ENCODE measurements around the gene MLLT6.
"Not testable (repeated sequence)": the region's sequence is repeated elsewhere in the genome, so short reads cannot be mapped to it uniquely, and the experiment has no call there.

MLLT6 gene

DNA sequence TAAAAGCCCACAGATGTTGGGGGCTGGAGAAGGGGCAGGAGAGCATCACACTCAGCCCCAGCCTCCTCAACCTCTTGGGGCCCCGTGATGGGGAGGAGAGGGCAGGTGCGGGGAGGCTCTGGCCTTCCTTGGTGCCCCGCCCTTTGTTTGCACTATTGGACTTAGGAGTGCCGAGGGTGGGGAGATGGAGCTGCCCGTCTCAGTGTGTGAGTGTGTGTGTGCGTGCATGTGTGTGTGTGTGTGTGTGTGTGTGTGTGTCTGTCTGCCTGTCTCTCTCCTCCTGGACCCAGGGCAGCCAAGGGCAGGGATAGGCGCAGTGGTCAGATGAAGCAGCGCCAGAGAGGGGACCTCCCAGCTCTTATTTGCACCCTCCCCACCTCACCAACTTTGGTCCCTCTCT is 21.1 kb downstream of the MLLT6 start:
- not testable (repeated sequence) for DNase-seq (ENCODE audit: low spot score)

DNA sequence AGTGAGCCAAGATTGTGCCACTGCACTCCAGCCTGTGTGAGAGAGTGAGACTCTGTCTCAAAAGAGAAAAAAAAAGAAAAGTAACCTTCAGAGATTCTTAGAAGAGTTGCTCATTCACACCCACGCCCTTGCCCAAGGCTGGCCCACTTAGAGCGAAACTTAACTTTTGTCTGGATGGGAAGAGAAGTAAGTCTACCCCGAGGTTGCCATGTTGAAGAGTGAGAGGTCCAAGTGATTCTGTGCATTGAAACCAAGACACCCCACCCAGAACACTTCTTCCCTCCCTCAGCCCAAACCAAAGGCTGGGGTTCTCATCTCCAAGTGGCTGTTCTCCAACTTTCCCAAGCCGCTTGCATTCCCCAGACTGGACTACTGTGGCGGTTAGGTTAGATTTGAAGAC is 22.7 kb downstream of the MLLT6 start:
- DNase-seq (ENCODE audit: low spot score) = no peak

DNA sequence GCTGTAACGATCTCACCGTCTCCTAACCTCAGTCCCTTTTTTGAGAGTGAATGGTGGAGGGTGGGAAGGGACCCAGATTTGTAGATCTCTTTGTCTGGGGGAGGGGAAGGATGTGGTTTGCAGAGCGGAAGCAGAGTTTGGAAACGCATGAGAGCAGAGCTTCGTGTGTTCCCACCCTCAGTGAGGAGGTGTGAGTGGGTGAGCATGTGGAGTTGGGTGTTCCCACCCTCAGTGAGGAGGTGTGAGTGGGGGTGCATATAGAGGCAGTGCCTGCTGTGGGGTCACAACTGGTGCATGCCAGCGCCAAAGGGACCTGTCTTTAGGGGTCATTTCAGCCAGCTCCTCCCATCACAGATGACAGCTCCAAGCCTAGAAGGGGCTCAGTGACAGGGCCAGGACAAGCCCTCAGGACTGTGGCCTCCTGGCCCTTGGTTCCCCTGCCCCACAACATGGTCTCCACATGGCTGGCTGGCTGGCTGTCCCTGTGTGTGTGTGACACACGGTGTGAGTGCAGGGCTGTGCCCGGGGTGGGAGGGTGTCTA is 23.3 kb downstream of the MLLT6 start:
- DNase-seq (ENCODE audit: low spot score) = no peak

DNA sequence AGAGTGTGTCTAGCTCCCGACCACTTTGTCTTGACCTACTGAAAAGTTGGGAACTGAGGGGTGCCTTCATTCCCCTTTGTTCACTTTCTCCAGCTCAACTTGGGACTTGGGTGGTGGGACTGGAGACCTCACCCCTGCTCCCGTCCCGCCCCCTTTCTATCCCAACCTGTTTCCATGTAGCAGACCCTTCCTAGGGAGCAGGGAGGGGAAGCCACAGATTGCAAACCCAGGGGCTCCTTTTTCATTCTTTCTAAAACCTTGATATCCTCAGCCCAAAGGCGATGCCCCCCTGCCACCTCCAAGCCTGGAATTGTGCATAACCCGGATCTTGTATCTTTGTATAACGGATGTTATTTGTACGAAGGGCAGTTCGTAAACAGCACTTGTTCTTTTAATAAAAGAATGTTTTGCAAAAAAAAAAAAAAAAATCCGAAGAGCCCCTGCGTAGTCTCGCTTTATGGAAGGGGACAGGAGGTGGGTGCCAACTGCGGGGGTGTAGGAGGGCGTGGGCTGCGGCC is 24.4 kb downstream of the MLLT6 start:
- no peak for DNase-seq (ENCODE audit: low spot score)

DNA sequence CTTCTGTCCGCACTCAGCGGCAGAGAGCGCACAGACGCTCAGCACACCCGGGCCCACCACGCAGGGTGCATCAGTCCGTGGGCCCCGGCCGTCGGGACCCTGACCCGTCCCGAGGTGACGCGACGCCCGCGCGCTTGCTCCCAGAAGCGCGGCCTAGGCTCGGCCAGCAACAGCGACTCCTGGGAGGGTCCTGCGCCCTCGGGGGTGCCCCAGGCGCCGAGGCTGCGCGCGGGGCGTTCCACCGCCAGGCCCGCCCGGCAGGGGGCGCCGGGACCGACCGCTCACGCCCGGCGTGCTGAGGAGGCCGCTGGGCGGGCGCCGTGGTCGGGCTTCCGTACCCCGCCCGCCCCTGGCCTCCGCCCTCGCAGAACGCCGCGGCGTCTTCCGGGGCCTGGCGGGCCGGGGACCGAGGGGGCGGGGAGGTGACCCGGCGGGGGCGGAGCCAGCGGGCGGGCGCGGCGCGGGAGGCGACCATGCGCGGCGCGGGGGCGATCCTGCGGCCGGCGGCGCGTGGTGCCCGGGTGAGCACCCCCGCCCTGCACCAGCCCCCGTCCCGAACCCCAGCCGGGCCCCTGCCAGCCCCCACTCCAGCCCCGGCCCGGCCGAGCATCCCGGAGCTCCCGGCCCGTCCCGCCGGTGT is 24.9 kb downstream of the MLLT6 start, which contains the start of gene CISD3:
TSS of gene CISD3 (plus strand) at position 456 of the 640 bp plus-strand sequence. CDS start at position 474, 18 bp downstream.
- peak; percentile 95 for DNase-seq (ENCODE audit: low spot score)

DNA sequence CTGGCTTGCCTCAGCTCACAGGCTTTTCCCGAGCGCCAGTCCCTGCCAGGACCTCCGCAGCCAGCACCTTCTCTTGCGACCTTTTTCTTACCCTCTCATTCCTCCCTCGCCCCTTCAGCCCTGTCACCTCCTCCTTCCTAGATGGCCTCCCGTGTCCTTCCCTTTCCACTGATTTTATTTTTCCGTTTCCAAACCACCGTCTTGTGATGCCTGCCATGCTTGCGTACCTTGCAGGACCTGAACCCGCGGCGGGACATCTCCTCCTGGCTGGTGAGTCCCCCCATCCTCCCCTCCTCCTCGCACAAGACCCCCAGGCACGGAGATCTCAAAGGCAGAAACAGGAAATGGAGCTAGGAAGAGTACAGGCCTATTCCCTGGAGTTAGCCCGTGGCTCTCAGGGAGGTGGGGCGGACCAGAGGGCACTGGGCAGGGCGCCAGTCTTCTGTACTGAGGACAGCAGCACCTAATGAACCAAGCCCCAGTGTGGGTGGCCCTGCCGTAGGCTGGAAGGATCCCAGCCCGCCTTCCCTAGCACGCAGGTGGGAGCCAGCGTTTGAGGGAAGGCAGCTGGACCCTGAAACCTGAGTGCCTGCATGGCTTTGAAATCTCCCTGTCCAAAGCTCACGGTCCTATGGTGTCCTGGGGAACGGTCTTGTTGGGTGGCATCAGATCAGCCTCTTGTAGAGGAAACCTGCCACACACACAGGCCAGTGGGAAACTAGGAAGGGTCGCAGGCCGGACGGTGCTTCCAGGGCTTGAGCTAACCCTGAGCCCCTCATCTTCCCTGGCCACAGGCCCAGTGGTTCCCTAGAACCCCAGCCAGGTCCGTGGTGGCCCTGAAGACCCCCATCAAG is 25.7 kb downstream of the MLLT6 start:
- DNase-seq (ENCODE audit: low spot score) = peak; percentile 69

DNA sequence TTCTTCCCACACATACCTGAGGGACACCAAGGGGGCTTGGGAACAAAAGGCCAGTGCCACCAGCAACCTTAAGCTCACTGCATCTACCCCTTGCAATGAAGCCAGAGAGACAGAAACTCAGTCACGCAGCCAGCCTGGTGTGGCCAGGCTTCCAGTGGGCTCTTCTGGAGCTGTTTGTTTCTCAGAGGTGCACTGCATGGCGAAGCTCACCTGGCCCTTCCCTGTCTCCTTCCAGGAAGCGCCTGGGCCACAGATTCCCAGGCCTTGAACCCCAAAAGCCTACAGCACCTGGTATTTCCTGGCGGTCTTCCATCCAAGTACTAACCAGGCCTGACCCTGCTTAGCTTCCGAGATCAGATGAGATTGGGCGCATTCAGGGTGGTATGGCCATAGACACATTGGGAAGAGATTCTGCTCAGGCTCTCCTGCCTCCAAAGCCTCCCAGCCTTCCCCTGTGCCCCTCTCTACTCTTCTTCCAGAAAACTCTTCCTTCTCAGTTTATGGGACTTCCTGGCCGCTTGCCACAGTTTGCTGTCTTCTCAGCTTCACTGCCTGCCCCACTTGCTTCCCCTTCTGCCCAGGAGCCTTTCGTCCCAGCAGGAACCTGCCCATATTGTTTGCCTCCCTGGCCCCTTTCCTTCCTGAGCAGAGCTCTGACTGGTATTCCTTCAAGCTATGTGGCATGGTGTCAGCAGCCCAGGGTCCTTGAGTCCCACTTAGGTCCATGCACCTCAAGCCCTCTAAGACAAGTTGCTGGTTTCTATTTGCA is 26.6 kb downstream of the MLLT6 start:
- DNase-seq (ENCODE audit: low spot score) = no peak

DNA sequence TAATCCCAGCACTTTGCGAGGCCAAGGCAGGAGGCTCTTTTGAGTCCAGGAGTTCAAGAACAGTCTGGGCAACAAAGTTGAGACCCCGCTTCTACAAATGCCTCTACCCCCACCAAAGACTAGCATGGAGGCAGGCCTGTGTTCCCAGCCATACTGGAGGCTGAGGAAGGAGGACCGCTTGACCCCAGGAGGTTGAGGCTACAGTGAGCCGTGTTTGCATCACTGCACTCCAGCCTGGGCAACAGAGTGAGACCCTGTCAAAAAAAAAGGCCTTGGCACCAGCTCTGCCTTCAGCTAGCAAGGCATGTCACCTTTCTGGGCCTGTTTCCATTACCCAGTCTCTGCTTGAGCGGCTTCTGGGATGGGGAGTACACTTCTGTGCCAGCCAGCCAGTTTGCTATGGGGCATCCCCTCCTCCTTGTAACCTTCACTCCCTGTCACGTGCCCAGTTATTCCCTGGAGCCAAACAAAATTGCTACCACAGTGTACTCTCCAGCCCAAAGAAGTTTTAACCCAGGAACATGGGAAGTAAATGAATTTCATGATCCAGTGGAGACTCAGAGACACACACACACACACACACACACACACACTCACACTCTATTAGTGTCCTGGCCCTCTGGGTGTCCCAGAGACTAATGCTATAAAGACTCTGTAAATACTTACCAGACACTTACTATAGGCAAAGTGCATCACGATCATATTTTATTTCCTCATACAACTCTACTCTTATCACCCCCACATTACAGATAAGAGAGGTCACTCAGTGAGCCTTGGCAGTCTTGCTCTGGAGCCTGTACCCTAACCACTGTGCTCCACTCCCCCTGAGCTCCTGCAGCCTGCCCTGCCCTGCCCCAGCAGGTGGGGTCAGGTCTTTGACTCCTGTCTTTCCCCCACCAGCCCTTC is 27.6 kb downstream of the MLLT6 start:
- no peak for DNase-seq (ENCODE audit: low spot score)

DNA sequence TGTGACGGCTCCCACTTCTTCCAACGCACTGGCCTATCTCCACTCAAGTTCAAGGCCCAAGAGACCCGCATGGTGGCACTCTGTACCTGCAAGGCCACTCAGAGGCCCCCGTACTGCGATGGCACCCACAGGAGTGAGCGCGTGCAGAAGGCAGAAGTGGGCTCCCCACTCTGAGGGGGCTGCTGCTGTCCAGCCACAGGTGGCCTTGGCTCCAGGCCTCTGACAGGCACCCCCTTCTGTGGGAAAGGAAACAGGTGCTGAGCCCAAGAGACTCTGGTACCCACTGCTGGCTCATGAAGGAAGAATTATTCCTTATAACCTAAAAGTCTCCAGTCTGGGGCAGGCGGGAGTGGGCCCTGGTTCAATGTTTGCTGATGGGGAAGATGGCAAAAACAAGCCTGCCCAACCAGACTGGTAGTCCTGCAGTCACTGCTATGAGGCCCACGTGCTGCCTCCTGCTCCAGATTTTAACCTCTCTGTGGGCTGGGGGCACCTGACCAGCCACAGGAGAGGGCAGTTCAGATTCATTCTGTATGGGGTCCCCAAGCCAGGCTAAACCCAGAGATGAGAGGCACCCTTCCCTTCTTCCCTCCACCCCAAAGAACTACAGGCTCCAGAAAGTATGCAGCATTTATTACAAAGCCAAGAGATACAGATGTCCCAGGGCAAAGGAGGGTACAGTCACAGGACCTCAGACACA is 28.4 kb downstream of the MLLT6 start:
- DNase-seq (ENCODE audit: low spot score) = no peak

DNA sequence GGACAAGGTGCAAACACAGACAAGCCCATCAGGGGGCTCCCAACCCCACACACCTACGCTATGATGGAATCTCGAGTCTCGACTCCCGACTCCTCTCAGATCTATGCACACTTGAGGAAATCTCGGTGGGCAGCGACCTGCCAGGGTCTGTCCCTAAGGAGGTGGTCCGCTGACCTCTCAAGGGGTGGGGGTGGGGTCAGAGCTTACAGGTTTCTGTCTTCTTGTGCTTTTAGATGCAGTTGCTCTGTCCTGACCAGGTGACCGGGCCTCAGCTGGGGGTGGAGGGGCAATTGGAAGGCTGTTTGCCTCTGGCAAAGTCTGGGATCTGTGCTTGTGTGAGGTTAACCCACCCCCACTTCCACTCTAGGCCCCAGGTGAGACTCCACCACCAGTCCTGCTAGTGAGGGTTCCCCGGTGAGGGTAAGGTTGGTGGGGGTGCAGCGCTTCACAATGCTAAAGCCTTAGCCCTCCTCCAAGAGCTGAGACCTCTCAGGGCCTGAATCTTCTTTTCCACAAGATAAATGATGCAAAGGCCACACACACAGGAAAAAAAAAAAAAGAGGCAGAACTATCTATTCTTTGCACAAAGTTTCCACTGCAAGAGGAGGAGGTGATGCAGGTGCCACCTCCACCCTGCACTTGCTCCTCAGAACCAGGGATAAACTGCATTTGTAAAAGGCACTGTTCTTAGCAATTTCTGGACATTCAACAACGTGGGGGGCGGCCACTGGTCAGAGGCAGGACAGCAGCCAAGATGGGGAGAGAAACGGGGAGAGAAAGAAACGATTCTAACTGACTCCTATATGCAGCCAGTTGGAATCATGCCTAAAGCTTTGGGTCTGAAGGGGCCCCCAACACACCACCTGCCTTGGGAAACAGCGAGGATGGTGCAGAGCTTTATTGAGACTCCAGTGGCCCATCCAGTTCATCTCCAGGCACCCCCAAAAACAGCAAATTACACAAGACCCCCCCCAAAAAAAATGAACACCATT is 29.2 kb downstream of the MLLT6 start:
- no peak for DNase-seq (ENCODE audit: low spot score)

DNA sequence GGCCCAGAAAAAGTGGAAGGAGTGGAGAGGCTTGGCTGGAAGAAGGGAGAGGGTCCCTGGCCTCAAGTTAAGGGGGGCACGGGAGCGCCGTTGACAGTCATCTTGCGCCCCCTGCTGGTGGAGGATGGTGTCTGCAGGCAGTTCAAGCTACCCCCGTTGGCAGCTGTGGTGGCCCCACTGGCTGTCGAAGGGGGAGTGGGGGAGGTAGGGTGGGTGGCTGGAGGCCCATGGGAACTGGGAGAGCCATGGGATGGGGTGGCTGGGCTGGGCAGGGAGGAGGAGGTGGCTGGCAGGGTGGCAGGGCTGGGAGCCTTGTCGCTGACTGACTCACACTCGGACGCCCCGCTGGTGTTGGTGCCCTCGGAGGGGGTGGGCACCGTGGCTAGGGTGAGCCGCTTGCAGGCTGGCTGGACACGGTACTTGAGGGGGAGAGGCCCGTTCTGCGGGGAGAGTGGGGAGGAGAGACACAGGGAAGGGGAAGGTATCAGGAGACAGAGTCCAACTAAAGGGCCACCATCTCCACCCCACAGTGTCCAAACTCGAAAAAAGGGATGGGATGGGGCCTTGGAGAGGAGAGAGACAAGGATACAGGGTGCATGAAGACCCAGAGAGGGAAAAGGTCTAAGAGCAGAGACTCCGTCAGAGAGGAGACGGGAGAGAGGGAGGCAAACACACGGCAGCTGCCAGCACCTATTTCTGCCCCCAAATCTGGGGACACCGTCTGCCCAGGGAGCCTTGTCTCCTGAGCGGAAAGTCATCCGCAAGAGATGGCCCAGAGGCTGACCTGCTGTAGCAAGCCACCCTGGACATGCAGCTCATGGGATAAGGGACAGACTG is 30.3 kb downstream of the MLLT6 start:
- peak; percentile 85 for DNase-seq (ENCODE audit: low spot score)

DNA sequence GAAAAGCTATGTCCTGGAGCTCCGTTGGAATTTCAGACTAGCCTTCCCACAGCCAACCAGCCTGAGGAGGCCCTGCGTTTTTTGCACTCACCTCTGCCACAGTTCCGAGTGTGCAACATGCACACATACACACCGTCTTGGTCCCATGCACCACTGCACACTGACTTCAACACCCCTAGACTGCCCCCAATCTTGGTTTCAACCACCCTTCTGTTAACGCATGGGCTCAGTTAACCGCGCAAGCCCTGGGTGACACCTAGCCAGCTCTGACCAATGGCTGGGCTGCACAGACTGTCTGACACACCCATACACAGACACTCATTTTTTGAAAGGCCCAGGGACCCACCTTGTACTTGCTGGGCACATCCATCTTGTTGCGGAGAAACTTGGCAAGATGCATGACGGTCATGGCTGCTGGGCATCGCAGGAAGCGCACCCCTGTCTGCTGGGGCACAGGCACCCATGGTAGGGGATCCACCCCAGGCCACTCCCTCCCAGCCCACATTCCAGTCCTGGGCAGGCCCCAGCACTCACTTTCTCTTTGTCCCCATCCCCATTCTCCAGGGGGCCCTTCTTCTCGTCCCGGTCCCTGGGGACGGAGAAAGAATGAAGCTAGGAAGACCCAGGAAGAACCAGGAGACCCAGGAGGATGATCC is 33.1 kb downstream of the MLLT6 start:
- DNase-seq (ENCODE audit: low spot score) = no peak

DNA sequence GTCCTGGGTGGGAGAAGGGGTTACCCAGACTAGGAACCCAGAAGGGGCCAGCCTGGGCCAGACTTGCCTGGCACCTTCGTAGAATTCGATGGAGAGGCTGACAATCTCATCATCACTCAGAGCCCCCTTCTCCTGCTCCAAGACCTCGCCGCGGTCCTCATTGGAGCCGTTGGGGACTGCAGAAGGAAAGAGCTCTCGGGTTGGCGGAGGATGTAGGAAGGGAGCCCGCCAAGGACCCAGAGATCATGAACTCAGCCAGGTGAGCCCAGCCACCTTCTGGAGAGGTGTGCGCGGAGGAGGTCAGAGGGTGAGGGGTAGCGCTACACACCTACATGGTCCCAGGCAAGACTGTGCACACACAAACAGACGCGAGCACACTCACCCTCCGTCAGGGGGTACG is 33.6 kb downstream of the MLLT6 start:
- no peak for DNase-seq (ENCODE audit: low spot score)

DNA sequence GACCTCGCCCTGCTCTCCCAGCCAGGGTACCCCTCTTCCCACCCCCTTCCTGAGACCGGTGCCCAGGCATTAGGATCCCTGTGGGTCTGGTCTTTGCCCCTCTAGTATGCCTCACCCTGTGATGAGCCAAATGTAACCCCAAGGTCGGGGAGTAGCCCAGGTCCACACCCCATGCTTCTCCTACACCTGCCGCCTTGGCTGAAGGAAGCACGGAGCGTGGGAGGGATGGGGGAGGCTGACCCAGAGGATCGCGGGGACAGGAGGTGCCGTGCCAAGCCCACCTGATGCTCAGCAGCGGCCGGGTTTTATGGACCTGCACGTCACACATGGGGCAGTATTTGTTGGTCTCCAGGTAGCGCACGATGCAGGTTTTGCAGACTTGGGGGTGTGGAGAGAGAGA is 34.2 kb downstream of the MLLT6 start:
- no peak for DNase-seq (ENCODE audit: low spot score)

DNA sequence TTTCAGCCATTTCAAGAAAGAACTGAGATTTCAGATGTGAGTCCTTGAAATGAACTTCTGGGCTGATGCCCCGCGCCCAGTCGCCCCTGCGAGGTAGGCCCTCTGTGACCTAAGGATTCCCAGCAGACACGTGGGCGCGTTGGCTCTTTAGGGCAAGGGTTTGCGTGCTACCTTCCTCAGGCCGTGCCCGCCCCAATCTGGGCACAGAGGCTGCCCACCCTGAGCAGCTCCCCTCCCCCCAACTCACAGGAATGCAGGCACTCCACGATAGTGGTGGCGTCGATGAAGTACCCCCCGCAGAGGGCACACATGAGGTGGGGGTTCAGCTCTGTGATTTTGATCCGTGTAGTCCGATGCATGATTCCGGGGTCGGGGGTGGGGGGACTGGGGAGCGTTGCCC is 35.0 kb downstream of the MLLT6 start:
- no peak for DNase-seq (ENCODE audit: low spot score)

DNA sequence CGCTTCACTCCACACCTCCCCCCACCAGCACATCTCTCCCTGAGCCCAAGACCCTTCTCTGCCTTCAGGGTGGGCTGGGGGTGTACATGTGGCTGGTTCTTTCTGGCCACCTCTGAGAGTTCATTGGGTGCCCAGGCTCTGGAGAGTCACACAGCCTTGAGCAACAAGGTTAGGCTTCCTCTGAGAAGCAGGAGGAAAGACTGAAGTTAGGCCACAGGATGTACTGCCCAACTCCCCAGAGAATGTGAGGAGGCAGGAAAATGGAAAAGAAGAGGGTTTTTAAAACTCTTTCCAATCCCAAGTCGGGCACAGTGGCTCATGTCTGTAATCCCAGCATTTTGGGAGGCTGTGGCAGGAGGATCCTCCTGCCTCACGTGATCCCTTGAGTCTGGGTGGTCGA is 35.7 kb downstream of the MLLT6 start:
- DNase-seq (ENCODE audit: low spot score) = no peak

DNA sequence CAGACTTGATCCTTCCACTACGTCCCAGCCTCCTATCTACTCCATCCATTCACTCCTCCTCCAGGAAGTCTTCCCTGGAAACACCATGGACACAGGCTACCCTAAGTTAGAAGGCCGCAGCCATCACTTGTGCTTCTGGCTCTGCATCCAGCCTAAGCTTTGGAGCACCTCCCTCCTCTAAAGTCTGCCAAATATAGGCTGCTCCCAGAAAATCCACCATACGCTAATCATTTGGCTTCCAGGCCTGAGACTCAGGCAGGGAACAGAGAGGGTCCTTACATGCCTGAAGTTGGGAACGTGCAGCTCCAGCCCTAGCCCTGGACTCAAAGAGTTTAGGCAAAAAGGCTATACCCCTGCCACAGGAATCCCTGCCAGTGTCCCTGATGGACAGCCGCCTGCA is 36.4 kb downstream of the MLLT6 start:
- no peak for DNase-seq (ENCODE audit: low spot score)

DNA sequence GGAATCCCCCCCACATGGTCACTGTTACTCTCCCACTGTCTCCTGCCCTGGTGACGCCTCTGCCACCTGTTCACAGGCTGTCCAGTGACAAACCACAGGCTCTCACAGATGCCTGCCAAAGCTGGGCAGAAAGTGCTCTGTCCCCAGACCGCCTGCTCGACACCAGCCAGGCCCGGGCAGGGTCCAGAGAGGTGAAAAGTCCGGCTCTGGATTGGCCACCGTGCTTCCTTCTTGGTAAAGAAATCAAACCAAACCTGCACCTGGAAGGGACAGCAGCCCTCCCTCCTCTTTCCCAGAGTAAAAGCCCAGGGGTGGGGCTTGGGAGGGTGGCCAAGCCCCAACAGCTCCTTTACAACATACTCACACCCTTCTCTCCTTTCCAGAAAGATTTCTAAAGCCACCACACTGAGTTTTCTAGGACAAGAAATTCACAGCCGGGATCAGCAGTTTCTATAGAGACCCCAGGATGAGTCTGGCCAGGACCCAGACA is 36.9 kb downstream of the MLLT6 start:
- no peak for DNase-seq (ENCODE audit: low spot score)

Data from hepatic stellate cell (primary cell).